IMR-90 (cell line): ENCODE results near the gene SSX4. TPM values are rescaled to one million over a fixed set of nuclear protein-coding genes. Genes with fewer than 3 reads are reported as not detected.
"Not testable (repeated sequence)": the region's sequence is repeated elsewhere in the genome, so short reads cannot be mapped to it uniquely, and the experiment has no call there.

Source experiments
- ATAC-seq: fragments of 200-7000 bp; cut with Tn5 transposase; 2 replicates; pipeline ENCODE4 v1.9.1; 2020; ENCODE audit warnings: low read depth, mild to moderate bottlenecking, moderate library complexity
- BruUV-seq: library from RNA; stranded (reverse); fragments of 400-500 nt; replicated peaks from 2 replicates; lab custom pipeline; 2021; lab: Mats Ljungman, UMichigan
- CTCF ChIA-PET: fragments of 300-600 bp; formaldehyde crosslinking; extraction: SDS; loops from one replicate; lab custom pipeline; 2021; ENCODE audit warnings: antibody characterized with exemption; lab: Yijun Ruan, JAX
- POLR2A ChIA-PET: fragments of 300-600 bp; sonication (Branson Sonifier 250); formaldehyde crosslinking; loops from one replicate; lab custom pipeline; 2022; ENCODE audit warnings: antibody characterized with exemption; ENCODE audit not compliant: unreplicated experiment; lab: Charles Lee
- DNase-seq: peaks from one replicate; pipeline ENCODE4 v3.0.0; 2013
- H2AFZ ChIP-seq: replicated peaks from 2 replicates; pipeline ENCODE3; 2013; ENCODE audit warnings: low read length, mild to moderate bottlenecking; ENCODE audit not compliant: poor library complexity
- H2AK5ac ChIP-seq: 2 replicates; pipeline ENCODE4 v1.6.1; 2013; ENCODE audit warnings: low read depth, low read length, inconsistent platforms
- H2AK9ac ChIP-seq: replicated peaks from 2 replicates; pipeline ENCODE3; 2013; ENCODE audit warnings: mild to moderate bottlenecking, low read depth, low read length, moderate library complexity; ENCODE audit not compliant: poor library complexity
- H2BK120ac ChIP-seq: 2 replicates; pipeline ENCODE4 v1.6.1; 2013; ENCODE audit warnings: low read depth, low read length, inconsistent platforms
- H2BK15ac ChIP-seq: 3 replicates; pipeline ENCODE4 v1.6.1; 2013; ENCODE audit warnings: low read depth, low read length, inconsistent platforms
- H2BK20ac ChIP-seq: 2 replicates; pipeline ENCODE4 v1.6.1; 2013; ENCODE audit warnings: low read depth, mild to moderate bottlenecking, inconsistent platforms, low read length, moderate library complexity
- H2BK5ac ChIP-seq: 2 replicates; pipeline ENCODE4 v1.6.1; 2013; ENCODE audit warnings: mild to moderate bottlenecking, low read depth, low read length, inconsistent platforms; ENCODE audit not compliant: poor library complexity, severe bottlenecking
- H3K14ac ChIP-seq: replicated peaks from 2 replicates; pipeline ENCODE4 v1.6.1; 2013; ENCODE audit warnings: low read depth, low read length, inconsistent platforms
- H3K18ac ChIP-seq: 2 replicates; pipeline ENCODE4 v1.6.1; 2013; ENCODE audit warnings: low read depth, low read length, control low read depth
- H3K23ac ChIP-seq: 2 replicates; pipeline ENCODE4 v1.6.1; 2013; ENCODE audit warnings: low read depth, low read length, inconsistent platforms
- H3K27ac ChIP-seq: 2 replicates; pipeline ENCODE4 v1.5.1; 2013; ENCODE audit warnings: mild to moderate bottlenecking, control low read depth, low read length; ENCODE audit not compliant: insufficient read depth
- H3K27me3 ChIP-seq: 2 replicates; pipeline ENCODE4 v1.6.1; 2013; ENCODE audit warnings: low read length; ENCODE audit not compliant: control insufficient read depth, insufficient read depth
- H3K36me3 ChIP-seq: 2 replicates; pipeline ENCODE4 v1.6.1; 2013; ENCODE audit warnings: low read length, mixed read lengths; ENCODE audit not compliant: control insufficient read depth, insufficient read depth
- H3K4ac ChIP-seq: 2 replicates; pipeline ENCODE4 v1.6.1; 2013; ENCODE audit warnings: low read depth, low read length, inconsistent platforms
- H3K4me1 ChIP-seq: 2 replicates; pipeline ENCODE4 v1.6.1; 2013; ENCODE audit warnings: low read length, mixed read lengths; ENCODE audit not compliant: control insufficient read depth, insufficient read depth
- H3K4me2 ChIP-seq: 2 replicates; pipeline ENCODE4 v1.6.1; 2013; ENCODE audit warnings: low read depth, mild to moderate bottlenecking, control low read depth, low read length, moderate library complexity
- H3K4me3 ChIP-seq: 2 replicates; pipeline ENCODE4 v1.5.1; 2013; ENCODE audit warnings: low read depth, mild to moderate bottlenecking, control low read depth, low read length, moderate library complexity; ENCODE audit not compliant: insufficient read depth
- H3K56ac ChIP-seq: 2 replicates; pipeline ENCODE4 v1.6.1; 2013; ENCODE audit warnings: low read length, inconsistent platforms; ENCODE audit not compliant: insufficient read depth; ENCODE audit errors: extremely low read depth
- H3K79me1 ChIP-seq, 2 experiments: 2 replicates each; pipeline ENCODE4 v1.6.1; 2013; ENCODE audit warnings: low read length in 2 of 2, inconsistent platforms in 1 of 2, low read depth in 1 of 2
- H3K9ac ChIP-seq: 2 replicates; pipeline ENCODE4 v1.6.1; 2013; ENCODE audit warnings: low read depth, low read length, control low read depth
- H3K9me1 ChIP-seq: 2 replicates; pipeline ENCODE4 v1.6.1; 2013; ENCODE audit warnings: low read length, inconsistent platforms; ENCODE audit not compliant: insufficient read depth
- H3K9me3 ChIP-seq: 2 replicates; pipeline ENCODE4 v1.6.1; 2013; ENCODE audit warnings: low read length; ENCODE audit not compliant: control insufficient read depth, insufficient read depth
- H4K20me1 ChIP-seq: 2 replicates; pipeline ENCODE4 v1.6.1; 2013; ENCODE audit warnings: low read length, inconsistent platforms; ENCODE audit not compliant: insufficient read depth
- H4K5ac ChIP-seq: 2 replicates; pipeline ENCODE4 v1.6.1; 2013; ENCODE audit warnings: mild to moderate bottlenecking, low read depth, low read length, control low read depth
- H4K8ac ChIP-seq, 2 experiments: 2 replicates each; pipeline ENCODE4 v1.6.1; 2013; ENCODE audit warnings: low read depth in 2 of 2, low read length in 2 of 2, control low read depth in 1 of 2, inconsistent platforms in 1 of 2
- H4K91ac ChIP-seq: 2 replicates; pipeline ENCODE4 v1.6.1; 2013; ENCODE audit warnings: low read depth, low read length, inconsistent platforms; ENCODE audit not compliant: insufficient read depth
- WGBS, 2 experiments: methylation state at CpG; one replicate each; pipeline versions ENCODE4 v1.1.5 to v1.1.7; 2013; ENCODE audit warnings: missing lambda C conversion rate in 2 of 2; ENCODE audit not compliant: insufficient read length in 1 of 2; ENCODE audit errors: extremely low coverage in 2 of 2; 5-methylcytosine and 5-hydroxymethylcytosine counted together
- dilution Hi-C: fragments of 300-500 bp; cut with HindIII; formaldehyde crosslinking; loops from one replicate; pipeline ENCODE4 v1.14.3; 2018; ENCODE audit warnings: low sequenced_read_pairs; ENCODE audit not compliant: unreplicated experiment
- in situ Hi-C: fragments of 300-500 bp; cut with MboI; formaldehyde crosslinking; loops from 3 replicates; pipeline ENCODE4 v1.14.3; 2019; ENCODE audit warnings: low sequenced_read_pairs, inconsistent platforms, mixed read lengths
- intact Hi-C: fragments of 100-400 bp; cut with micrococcal nuclease; formaldehyde crosslinking; loops from 2 replicates; pipeline ENCODE4 v1.10.0; 2022
- polyA plus RNA-seq, 3 experiments: library from polyadenylated mRNA; depleted of rRNA; stranded (reverse); fragments of >200 nt; gene quantifications; 2 replicates each; pipeline ENCODE4 v1.2.3, GENCODE V29; 2012; ENCODE audit warnings: low replicate concordance in 1 of 3
- total RNA-seq: library from RNA; depleted of rRNA; stranded (reverse); fragments of >200 nt; gene quantifications from 2 replicates; pipeline ENCODE4 v1.2.3, GENCODE V29; 2012

Gene SSX4
- total and polyA plus RNA-seq, 2 of the 4 experiments (the other 2 are of a cell fraction) = not detected

- H3K4me1 ChIP-seq, H3K36me3 ChIP-seq, H2BK20ac ChIP-seq, H4K20me1 ChIP-seq, H3K4ac ChIP-seq, ATAC-seq, H3K23ac ChIP-seq, H4K8ac ChIP-seq, BruUV-seq, H3K27me3 ChIP-seq, H4K91ac ChIP-seq, CTCF ChIA-PET, dilution Hi-C loops, DNase-seq, intact Hi-C loops, H3K14ac ChIP-seq, H2BK120ac ChIP-seq, H2AK5ac ChIP-seq, H4K5ac ChIP-seq, POLR2A ChIA-PET, H2BK5ac ChIP-seq, H2AFZ ChIP-seq, H3K9ac ChIP-seq, H3K27ac ChIP-seq, H3K79me1 ChIP-seq, H3K4me3 ChIP-seq, H3K9me3 ChIP-seq, H3K18ac ChIP-seq, in situ Hi-C loops, H3K4me2 ChIP-seq, H3K9me1 ChIP-seq, H2AK9ac ChIP-seq, H2BK15ac ChIP-seq, H3K56ac ChIP-seq: not testable (repeated sequence)
- no CpG with 5 or more reads among the region's 8 CpGs for WGBS, 2 experiments
These were observed 12.9 kb upstream of the SSX4 start for GRCh38 chrX:48370408-48370807.

GRCh38 chrX:48396931-48397330, 13.6 kb downstream of the SSX4 start:
- H3K18ac ChIP-seq, H3K36me3 ChIP-seq, intact Hi-C loops, H3K79me1 ChIP-seq, H2BK20ac ChIP-seq, H3K4me3 ChIP-seq, H3K27me3 ChIP-seq, H2BK120ac ChIP-seq, H3K9me3 ChIP-seq, CTCF ChIA-PET, H3K27ac ChIP-seq, ATAC-seq, H3K14ac ChIP-seq, in situ Hi-C loops, H2AK9ac ChIP-seq, H4K91ac ChIP-seq, H3K4me1 ChIP-seq, DNase-seq, H3K9me1 ChIP-seq, H4K5ac ChIP-seq, H2AFZ ChIP-seq, BruUV-seq, H2BK15ac ChIP-seq, H3K4ac ChIP-seq, H2AK5ac ChIP-seq, H3K56ac ChIP-seq, POLR2A ChIA-PET, H3K9ac ChIP-seq, H3K23ac ChIP-seq, dilution Hi-C loops, H4K8ac ChIP-seq, H2BK5ac ChIP-seq, H4K20me1 ChIP-seq, H3K4me2 ChIP-seq: not testable (repeated sequence)
- no CpG with 5 or more reads among the region's 2 CpGs for WGBS, 2 experiments
